HG03108 (cell line): ENCODE results near the gene MMP14.
A peak's percentile ranks its signal among the peaks of the same experiment; 100 is the strongest.
"Not testable (repeated sequence)": the region's sequence is repeated elsewhere in the genome, so short reads cannot be mapped to it uniquely, and the experiment has no call there.

Experiments used
- ATAC-seq: cut with Tn5 transposase; IDR thresholded peaks from one replicate; pipeline ENCODE4 v1.9.1; 2021; ENCODE audit warnings: moderate library complexity; ENCODE audit not compliant: unreplicated experiment

Gene MMP14

DNA sequence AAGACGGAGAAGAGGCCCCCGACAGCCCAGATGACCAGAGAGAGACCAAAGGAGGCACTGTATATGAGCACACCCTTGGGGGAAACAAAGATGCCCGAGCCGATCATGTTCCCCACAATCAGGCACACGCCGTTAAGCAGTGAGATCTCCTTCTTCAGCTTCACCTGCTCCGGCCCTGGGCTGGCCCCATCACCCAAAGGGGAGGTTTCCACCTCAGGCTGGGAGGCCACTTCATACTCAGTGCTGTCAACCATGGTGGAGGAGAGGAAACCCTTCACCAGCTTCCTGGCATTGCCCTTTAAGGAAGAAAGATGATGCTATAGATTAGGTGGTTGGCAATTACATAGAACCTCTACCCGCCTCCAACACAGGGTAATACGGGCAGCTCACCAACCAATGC is 23.2 kb upstream of the MMP14 start:
- ATAC-seq, result no peak

DNA sequence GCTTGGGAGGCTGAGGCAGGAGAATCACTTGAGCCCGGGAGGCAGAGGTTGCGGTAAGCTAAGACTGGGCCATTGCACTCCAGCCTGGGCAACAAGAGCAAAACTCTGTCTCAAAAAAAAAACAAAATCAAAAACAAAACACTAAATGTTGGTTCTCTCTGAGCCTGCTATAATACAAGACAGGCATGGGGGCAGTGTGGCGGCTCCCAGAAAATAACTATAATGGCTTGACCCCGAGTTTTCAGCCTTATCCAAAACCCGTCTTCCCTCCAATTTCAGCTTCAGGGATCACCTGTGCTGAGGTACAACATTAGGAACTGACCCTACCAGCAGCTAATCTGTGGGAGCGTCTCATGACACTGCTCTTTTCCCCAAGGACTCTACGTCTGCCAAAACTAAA is 22.0 kb upstream of the MMP14 start:
- no peak for ATAC-seq

GRCh38 chr14:22814941-22815713 is 21.3 kb upstream of the MMP14 start, which contains the start of gene SLC7A7:
Gene SLC7A7, minus strand, starts transcription at chr14:22815435. Its CDS starts 2,037 bp downstream, at chr14:22813398.
- ATAC-seq, result no peak

DNA sequence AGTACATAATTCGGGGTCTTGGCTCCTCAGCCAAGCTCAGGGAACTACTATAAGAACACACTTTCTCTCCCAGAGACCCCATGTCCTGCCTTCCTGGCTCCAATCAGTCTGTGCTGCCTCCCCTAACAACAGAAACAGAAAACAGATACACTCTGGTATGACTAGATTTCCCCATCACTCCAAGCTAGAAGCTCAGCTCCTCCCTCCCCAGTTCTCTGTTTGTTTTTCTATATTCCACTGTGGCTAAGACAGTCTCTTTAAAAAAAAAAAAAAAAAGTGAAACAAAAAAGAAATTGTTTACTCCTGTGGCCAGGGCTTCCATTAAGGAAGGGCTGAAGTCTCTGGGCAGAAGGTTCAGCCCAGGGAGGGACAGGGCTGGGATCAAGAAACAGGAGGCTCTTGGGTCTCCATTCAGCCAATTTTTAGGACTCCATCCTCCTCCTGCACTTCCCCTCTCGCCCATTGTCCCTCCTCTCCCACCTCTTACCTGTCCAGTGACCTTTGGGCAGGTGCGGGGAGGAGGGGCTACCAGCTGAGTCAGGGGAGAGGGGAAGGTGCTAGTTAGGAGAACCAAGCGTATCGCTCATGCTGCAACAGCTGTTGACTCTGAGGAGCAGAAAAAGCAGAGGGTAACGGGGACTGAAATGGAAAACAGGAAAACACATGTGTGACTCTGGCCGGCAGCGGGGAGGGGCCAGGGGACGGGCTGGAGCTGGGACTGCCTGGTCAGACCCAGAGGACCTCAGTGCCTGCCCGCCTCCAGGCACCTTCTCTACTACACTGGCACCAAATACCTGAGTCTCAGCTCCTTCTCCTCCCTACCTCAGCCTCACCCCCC is 17.0 kb upstream of the MMP14 start:
- ATAC-seq, result no peak

- ATAC-seq, result no peak
Observed at GRCh38 chr14:22820731-22821130, 15.7 kb upstream of the MMP14 start.

DNA sequence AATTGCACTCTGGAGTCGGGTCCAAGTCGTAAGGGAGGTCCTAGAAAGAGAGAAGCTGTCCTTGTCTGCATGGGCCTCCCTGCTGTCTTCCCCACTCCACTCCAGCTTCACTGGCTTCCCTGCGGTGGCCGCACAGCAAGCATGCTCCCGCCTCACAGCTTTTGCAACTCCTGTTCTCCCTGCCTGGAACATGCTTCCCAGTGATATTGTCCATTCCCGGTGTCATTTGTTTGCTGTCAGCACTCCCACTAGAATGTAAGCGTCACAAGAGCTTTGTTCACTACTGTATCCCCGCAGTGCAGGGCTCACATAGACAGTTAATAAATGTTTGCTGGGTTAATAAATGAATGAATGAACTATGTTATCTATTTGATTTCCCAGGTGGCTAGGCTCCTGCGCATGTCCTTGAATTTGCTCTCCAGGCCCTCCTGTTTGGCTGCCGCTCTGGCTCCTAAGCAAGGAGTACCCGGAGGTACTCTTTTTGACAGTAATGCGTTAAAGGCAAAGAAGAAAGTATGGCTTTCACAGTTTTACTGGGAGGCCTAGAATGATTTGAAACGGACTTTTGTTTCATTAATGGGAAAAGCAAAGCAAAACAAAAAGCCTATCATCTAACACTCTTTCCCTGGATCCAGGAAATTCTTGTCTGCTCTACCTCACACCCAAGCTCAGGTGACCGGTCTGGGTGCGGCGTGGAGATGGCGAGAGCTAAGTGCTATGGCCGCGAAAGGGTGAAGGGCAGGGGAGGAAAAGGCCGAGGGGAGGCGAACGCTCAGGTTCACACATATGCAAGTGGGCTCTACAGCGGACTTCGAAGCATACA is 15.0 kb upstream of the MMP14 start:
- no peak for ATAC-seq

DNA sequence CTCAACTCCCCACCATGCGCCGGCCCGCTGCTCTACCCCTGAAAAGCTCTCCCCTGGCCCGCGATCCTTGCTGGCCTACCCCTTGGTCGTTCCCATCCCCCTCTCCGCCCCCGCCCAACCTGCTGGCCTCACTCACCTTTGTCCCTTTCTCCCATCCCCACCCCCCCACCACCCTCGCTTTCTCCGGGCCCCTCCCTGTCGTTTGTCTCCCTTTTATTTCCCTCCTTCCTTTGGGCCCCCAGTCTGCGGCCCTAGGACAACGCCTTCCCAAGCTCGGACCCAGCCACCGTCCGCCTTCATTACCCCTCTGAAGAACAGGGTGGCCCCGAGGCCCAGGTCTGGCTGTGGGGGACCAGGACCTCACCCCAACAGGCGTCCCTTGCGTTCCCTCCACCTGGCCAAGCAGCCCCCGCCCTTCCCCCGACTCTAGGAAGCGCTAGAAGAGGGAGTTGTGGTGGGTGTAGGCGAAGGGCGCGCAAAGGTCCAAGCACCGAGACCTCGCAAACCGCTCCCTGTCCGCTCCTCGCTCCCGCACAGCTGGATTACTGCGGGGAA is 14.3 kb upstream of the MMP14 start:
- ATAC-seq, result no peak

GRCh38 chr14:22822571-22823098 is 13.8 kb upstream of the MMP14 start:
- peak; percentile 49 for ATAC-seq

DNA sequence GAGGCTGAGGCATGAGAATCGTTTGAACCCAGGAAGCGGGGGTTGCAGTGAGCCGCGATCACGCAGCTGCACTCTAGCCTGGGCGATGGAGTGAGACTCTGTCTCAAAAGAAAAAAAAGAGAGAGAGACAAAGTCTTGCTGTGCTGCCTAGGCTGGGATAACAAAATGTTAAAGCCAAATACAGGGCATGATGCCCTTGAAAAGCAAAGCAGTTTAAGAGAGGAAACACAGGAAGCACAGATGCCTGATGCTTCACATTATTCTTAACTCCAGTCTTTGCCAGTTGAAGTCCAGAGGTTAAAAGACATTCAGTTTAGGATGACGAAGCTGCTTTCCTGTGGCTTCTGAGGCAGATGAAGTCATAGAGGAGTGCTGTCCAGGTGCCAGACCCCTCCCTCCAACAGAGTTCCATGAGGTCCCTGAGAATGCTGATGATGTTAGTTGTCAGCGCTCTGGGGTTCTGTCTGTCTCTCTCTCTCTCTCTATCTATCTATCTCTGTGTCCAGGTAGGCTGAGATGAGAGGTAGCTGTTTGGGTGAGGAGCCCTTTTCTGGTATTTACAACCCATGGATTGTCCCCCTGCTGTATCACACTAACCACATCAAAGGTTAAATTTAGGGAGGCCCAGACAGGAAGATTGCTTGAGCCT is 11.6 kb upstream of the MMP14 start:
- no peak for ATAC-seq

GRCh38 chr14:22829076-22829660 is 7.2 kb upstream of the MMP14 start:
- ATAC-seq, result not testable (repeated sequence)

GRCh38 chr14:22829661-22830442 is 6.5 kb upstream of the MMP14 start, which contains the start of gene MRPL52:
Gene MRPL52, plus strand, starts transcription at chr14:22829887. Its CDS starts 26 bp downstream, at chr14:22829913.
- ATAC-seq, result peak; percentile 77

GRCh38 chr14:22830443-22831010 is 5.9 kb upstream of the MMP14 start:
- ATAC-seq, result no peak

- no peak for ATAC-seq
Observed at GRCh38 chr14:22835505-22835904, 880 bp upstream of the MMP14 start.

- no peak for ATAC-seq
Observed at GRCh38 chr14:22837114-22837749, 847 bp downstream of the MMP14 start.

DNA sequence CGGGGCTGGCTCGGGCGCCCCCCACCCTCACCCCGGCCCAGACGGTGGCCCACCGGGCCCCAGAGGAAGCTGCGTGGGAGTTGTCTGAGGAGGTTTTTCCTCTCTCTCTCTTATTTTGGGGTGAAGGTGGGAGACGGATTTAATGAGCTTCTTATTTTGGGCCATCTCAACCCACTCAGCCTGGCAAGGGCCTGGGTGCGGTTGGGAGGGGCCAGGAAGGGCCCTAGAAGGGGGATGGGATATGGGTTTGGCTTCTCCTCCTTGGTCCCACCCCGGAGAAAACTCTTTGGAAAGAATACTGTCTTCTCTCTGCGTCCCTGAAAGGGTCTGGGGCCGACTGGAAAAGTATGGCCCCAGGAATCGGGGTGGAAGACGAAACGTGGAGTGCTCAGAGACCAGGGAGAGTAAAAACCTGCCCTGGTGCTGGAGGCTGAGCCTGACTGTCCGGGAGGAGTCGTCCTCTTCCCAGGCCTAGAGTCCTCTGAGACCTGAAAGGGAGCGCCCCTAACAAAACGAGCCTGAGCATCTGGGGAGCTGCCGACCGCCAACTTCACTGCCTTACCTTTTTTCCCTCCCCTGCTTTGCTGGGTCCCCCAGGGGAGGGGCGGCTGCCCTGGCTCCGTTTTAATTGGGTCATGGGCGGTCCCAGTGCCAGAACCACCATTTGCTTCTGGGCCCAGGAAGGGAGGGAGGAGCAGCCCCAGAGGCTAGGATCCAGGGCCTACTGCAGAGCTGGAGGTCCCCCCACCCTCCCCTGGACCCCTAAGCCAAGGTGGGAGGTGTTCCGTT is 1.6 kb downstream of the MMP14 start:
- ATAC-seq, result no peak

- no peak for ATAC-seq
Observed at GRCh38 chr14:22838631-22839041, 2.3 kb downstream of the MMP14 start.

GRCh38 chr14:22839159-22839779 is 2.9 kb downstream of the MMP14 start:
- ATAC-seq, result no peak
